ENCODE results near the gene ADAMTS19.
"Not testable (repeated sequence)": the region's sequence is repeated elsewhere in the genome, so short reads cannot be mapped to it uniquely, and the experiment has no call there.

Gene ADAMTS19

GRCh38 chr5:129459777-129460671, at the start of gene ADAMTS19:
ADAMTS19 (plus strand) TSS chr5:129460298; CDS start chr5:129460392, 94 bp downstream.
- no peak for DNase-seq (ENCODE audit: low read depth in 2 of 2)

- no peak for DNase-seq (ENCODE audit: low read depth in 2 of 2)
Observed at GRCh38 chr5:129410488-129410887, 49.6 kb upstream of the ADAMTS19 start.

DNA sequence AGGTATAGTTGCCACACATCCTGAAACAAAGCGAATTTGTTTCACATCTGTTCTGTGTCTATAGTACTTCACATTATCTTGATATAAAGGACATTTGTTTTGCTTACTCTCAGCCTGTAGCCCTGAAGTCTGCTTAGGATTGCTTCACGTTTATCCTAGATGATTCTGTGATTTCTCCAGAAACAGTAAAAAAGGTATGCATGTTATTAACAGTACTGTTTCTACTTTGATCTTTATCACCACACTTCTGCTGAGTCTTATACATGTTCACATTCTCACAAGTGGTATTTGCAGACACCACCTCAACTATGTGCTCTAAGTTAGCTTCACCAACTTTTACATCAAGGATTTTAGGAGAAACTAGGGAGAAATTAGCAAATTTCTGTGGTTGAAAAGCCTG, 47.4 kb upstream of the ADAMTS19 start:
- DNase-seq (ENCODE audit: low read depth in 2 of 2), result no peak

DNA sequence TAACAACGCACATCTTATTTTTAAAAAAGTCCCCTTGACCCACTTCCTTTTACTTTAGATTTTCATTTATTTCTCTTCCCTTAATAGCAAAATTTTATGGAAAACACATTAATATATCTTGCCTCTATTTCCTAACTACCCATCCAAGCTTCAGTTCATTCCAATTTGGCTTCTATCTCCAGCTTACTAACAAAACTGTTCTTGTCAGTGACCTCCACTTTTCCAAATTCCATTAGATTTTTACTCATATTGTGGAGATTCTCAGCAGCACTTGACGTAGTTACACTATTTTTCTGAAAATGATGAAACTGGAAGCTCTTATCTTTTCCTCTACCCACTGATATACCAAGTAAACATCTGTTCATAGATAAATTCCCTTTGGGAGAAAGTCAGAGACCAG, 46.5 kb upstream of the ADAMTS19 start:
- no peak for DNase-seq (ENCODE audit: low read depth in 2 of 2)

- DNase-seq (ENCODE audit: low read depth in 2 of 2), result no peak
Observed at GRCh38 chr5:129419292-129419691, 40.8 kb upstream of the ADAMTS19 start.

DNA sequence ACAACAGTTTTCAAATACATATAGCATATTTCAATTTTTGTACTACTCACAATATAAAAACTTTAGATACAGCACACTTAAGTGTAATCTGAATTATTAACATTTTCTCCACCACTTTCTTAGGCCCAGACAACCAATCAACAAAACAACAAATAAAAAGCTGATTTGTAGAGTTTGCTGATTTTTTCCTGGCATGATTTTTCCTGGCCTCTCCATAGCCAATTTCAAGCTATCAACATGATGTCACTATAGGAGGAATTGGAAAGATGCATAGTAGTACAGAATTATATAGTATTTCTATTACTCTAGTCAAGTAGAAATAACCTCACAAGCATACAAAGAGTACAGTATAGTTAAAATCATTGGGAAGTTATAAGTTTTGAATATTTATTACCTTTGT, 35.1 kb upstream of the ADAMTS19 start:
- no peak for DNase-seq (ENCODE audit: low read depth in 2 of 2)

DNA sequence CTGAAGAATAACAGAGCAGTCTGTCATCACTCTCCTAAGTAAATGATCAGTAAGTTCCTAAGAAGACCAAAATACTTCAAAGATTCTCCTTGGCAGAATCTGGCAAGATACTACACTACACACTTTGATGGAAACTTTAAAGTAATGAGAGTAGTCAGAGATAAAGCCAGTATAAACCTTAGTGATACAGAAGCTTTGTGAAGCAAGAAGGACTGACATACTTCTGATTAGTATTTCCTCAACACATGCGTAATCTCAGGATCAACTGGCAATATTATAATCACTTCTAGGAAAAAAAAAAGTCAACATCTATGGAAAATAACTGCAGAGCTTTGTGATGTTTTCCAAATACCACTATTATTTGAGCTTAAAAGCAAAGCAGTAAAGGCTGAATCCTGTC, 34.0 kb upstream of the ADAMTS19 start:
- no peak for DNase-seq (ENCODE audit: low read depth in 2 of 2)

DNA sequence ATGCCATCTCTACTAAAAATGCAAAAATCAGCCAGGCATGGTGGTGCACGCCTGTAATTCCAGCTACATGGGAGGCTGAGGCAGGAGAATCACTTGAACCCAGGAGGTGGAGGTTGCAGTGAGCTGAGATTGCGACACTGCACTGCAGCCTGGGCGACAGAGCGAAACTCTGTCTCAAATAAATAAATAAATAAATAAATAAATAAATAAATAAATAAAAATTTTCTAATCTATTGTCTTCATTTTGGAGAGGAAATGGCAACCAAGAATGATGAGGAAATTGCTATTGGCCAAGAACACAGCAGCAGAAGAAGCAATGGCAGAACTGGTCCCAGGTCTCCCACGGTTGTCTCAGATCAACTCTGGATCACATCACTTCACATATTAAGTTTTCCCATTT, 31.5 kb upstream of the ADAMTS19 start:
- DNase-seq (ENCODE audit: low read depth in 2 of 2), result not testable (repeated sequence)

DNA sequence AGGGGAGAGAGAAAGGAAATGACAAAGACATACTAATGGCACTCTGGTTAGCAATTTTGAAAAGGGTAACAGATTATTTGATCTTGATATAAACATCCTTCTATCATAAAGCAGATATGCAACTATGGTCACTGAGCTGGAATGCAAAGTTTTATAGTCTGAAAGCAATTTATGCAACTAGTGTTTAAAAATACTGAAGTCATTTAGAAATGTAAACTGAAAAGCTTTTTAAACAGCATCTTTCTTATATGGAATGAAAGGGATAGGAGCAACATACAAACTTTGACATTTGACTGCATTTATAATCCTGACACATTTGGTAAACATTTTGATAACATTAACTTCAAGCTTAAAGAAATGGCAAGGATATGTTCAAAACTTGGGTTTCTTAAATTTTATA, 28.7 kb upstream of the ADAMTS19 start:
- DNase-seq (ENCODE audit: low read depth in 2 of 2), result no peak

DNA sequence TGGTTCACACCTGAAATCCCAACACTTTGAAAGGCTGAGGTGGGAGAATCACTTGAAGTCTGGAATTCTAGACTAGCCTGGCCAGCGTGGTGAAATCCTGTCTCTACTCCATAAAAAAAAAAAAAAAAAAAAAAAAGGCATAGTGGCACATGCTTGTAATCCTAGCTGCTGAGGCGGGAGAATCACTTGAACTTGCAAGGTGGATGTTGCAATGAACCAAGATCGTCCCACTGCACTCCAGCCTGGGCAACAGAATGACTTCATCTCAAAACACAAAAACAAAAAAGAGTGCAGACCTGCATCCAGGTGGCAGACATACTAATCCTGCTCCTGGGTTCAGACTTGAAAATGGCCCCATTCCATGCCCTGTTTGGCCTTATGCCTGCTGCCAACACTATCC, 21.8 kb upstream of the ADAMTS19 start:
- no peak for DNase-seq (ENCODE audit: low read depth in 2 of 2)

GRCh38 chr5:129440424-129440823, 19.7 kb upstream of the ADAMTS19 start:
- no peak for DNase-seq (ENCODE audit: low read depth in 2 of 2)

- no peak for DNase-seq (ENCODE audit: low read depth in 2 of 2)
Observed at GRCh38 chr5:129441096-129441495, 19.0 kb upstream of the ADAMTS19 start.

GRCh38 chr5:129445379-129445778, 14.7 kb upstream of the ADAMTS19 start:
- DNase-seq (ENCODE audit: low read depth in 2 of 2), result no peak

GRCh38 chr5:129447968-129448367, 12.1 kb upstream of the ADAMTS19 start:
- no peak for DNase-seq (ENCODE audit: low read depth in 2 of 2)

DNA sequence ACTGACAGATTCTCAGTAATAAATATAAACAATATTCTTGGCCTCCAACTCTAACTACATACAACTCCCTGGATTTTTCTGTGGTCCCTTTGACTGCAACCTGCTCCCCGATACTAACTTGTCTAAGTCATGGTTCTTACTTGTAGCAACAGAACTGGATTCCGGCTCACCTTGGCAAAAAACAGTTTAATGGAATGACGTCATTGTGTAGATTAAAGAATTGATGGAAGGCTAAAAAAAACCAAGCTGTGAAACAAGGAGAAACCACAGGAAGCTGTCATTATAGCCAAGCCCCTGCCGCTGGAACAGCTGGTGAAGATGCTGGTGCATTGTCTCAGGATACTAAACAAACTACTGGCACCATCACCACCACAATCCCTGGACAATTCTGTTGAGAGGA, 11.4 kb upstream of the ADAMTS19 start:
- DNase-seq (ENCODE audit: low read depth in 2 of 2), result no peak

DNA sequence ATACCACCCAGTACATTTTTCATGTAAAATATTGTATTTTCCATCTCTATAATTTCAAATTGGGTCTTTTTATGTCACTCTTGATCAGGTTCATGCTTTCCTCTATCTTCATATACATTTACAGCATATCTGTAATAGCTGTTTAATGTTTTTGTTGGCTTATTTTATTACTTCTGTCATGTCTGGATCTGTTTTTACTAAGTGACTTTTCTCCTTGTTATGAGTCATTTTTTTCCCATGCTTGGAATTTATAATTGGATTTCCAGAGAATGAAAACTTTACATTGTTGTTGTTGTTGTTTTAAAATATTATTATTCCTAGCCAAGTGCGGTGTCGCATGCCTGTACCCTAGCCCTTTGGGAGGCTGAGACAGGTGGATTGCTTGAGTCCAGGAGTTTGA, 5.6 kb upstream of the ADAMTS19 start:
- DNase-seq (ENCODE audit: low read depth in 2 of 2), result no peak

GRCh38 chr5:129459450-129459776, 685 bp upstream of the ADAMTS19 start:
- DNase-seq (ENCODE audit: low read depth in 2 of 2), result no peak

DNA sequence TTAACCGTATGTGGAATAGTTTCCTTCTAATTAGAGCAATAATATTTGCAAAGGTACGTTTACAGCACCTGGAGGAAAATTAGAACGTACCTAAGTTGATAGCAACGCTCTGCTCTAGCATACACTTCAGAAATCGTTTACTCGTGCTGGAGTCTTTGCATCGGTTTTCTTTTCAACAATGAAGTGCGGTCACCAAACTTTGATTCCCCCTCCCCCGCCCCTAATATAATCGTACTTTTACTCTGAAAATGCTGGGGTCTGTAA, 506 bp downstream of the ADAMTS19 start:
- DNase-seq (ENCODE audit: low read depth in 2 of 2), result no peak

- no peak for DNase-seq (ENCODE audit: low read depth in 2 of 2)
Observed at GRCh38 chr5:129460936-129461710, 1.0 kb downstream of the ADAMTS19 start.

DNA sequence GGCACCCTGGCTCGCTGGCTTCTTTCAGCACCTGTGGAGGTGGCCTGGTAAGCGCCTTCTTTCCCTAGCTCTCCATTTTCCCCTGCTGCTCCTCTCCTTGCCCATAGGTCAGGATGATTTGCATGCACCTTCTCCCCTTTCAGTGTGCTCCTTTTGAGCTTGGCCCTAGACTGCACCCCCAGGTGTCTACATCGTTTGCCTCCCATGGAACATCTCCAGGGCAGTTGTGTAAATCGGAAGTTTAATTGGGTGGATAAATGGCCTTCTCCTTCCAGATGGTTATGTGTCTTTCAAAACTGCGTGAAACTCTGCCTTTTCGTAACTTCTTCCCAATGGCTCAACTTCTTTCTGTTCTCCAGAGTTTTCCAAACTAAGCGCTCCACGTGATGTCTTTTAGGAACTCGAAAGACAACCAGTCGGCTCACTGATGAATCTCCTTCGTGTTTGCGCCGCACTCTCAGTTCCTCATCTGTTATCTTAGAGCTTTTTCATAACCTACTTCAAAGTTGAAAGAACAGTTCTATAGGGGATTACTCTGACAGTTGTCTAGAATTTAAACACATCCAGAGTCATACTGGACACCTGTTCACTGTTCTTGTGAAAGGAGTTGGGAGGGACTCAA, 1.7 kb downstream of the ADAMTS19 start:
- DNase-seq (ENCODE audit: low read depth in 2 of 2), result no peak

- no peak for DNase-seq (ENCODE audit: low read depth in 2 of 2)
Observed at GRCh38 chr5:129465776-129466344, 5.8 kb downstream of the ADAMTS19 start.

DNA sequence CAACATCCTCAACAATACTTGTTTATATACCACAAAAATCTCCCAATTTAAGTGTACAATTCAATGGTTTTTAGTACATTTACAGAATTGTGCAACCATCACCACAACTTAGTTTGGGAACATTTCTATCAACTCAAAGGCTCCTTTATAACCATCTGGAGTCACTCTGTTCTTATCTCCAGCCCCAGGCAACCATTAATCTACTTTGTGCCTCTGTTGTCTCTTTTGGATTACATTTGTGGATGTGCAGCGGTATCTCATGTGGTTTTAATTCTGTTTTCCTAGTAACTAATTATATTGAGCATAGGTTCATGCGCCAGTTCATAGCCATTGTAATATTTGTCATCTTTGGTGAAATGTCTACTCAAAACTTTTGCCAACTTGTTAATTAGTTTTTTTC, 14.4 kb downstream of the ADAMTS19 start:
- no peak for DNase-seq (ENCODE audit: low read depth in 2 of 2)

- DNase-seq (ENCODE audit: low read depth in 2 of 2), result no peak
Observed at GRCh38 chr5:129476751-129477150, 16.7 kb downstream of the ADAMTS19 start.
